H9 (cell line): Measurements from ENCODE around the gene NHS. TPM values are rescaled to one million over a fixed set of nuclear protein-coding genes. Genes with fewer than 3 reads are reported as not detected.

Source experiments
- DNase-seq: peaks from one replicate; pipeline ENCODE4 v3.0.0-alpha.2; 2017
- H2AFZ ChIP-seq: one replicate; pipeline ENCODE4 v1.6.1; 2013; ENCODE audit warnings: mild to moderate bottlenecking, low read length, control low read depth, moderate library complexity
- H2AK5ac ChIP-seq: 2 replicates; pipeline ENCODE4 v1.6.1; 2013; ENCODE audit warnings: low read length, control low read depth, mixed read lengths; ENCODE audit not compliant: insufficient read length
- H2BK120ac ChIP-seq: one replicate; pipeline ENCODE4 v1.6.1; 2013; ENCODE audit warnings: low read depth, mild to moderate bottlenecking, low read length, control low read depth, inconsistent platforms; ENCODE audit not compliant: poor library complexity, severe bottlenecking
- H2BK12ac ChIP-seq: 2 replicates; pipeline ENCODE4 v1.6.1; 2013; ENCODE audit warnings: low read length, control low read depth, mixed read lengths, low read depth; ENCODE audit not compliant: insufficient read length
- H2BK15ac ChIP-seq: 2 replicates; pipeline ENCODE4 v1.6.1; 2013; ENCODE audit warnings: low read depth, low read length, control low read depth
- H2BK20ac ChIP-seq: one replicate; pipeline ENCODE4 v1.6.1; 2013; ENCODE audit warnings: low read depth, mild to moderate bottlenecking, low read length, control low read depth, inconsistent platforms; ENCODE audit not compliant: poor library complexity, severe bottlenecking
- H2BK5ac ChIP-seq: 2 replicates; pipeline ENCODE4 v1.6.1; 2013; ENCODE audit warnings: low read length, control low read depth, mixed read lengths; ENCODE audit not compliant: insufficient read length
- H3K14ac ChIP-seq: 2 replicates; pipeline ENCODE4 v1.6.1; 2013; ENCODE audit warnings: low read length, control low read depth; ENCODE audit not compliant: insufficient read depth
- H3K18ac ChIP-seq: 2 replicates; pipeline ENCODE4 v1.6.1; 2013; ENCODE audit warnings: low read depth, mild to moderate bottlenecking, mixed read lengths, low read length, control low read depth; ENCODE audit not compliant: insufficient read length
- H3K23ac ChIP-seq: 2 replicates; pipeline ENCODE4 v1.6.1; 2013; ENCODE audit warnings: low read length, control low read depth, mixed read lengths, low read depth; ENCODE audit not compliant: insufficient read length
- H3K23me2 ChIP-seq: 2 replicates; pipeline ENCODE4 v1.6.1; 2013; ENCODE audit warnings: low read depth, mild to moderate bottlenecking, mixed read lengths, low read length, control low read depth; ENCODE audit not compliant: insufficient read length, poor library complexity, severe bottlenecking
- H3K27ac ChIP-seq: 2 replicates; pipeline ENCODE4 v1.5.1; 2013; ENCODE audit warnings: low read length, control low read depth, mixed read lengths, low read depth; ENCODE audit not compliant: insufficient read length
- H3K27me3 ChIP-seq: 2 replicates; pipeline ENCODE4 v1.6.1; 2013; ENCODE audit warnings: low read length, control low read depth, inconsistent platforms; ENCODE audit not compliant: insufficient read depth
- H3K4ac ChIP-seq: 2 replicates; pipeline ENCODE4 v1.6.1; 2013; ENCODE audit warnings: low read depth, mild to moderate bottlenecking, control low read depth, inconsistent platforms, low read length, moderate library complexity
- H3K4me1 ChIP-seq: 2 replicates; pipeline ENCODE4 v1.6.1; 2013; ENCODE audit warnings: low read length, control low read depth, inconsistent platforms; ENCODE audit not compliant: insufficient read depth
- H3K4me2 ChIP-seq: 2 replicates; pipeline ENCODE4 v1.6.1; 2013; ENCODE audit warnings: low read length, control low read depth, mixed read lengths; ENCODE audit not compliant: insufficient read length, insufficient read depth
- H3K56ac ChIP-seq: 2 replicates; pipeline ENCODE4 v1.6.1; 2013; ENCODE audit warnings: low read depth, mild to moderate bottlenecking, mixed read lengths, low read length, control low read depth; ENCODE audit not compliant: insufficient read length
- H3K79me1 ChIP-seq: 2 replicates; pipeline ENCODE4 v1.6.1; 2013; ENCODE audit warnings: low read depth, mild to moderate bottlenecking, moderate library complexity, low read length, control low read depth, inconsistent platforms; ENCODE audit not compliant: insufficient read depth, poor library complexity, severe bottlenecking
- H3K79me2 ChIP-seq: 2 replicates; pipeline ENCODE4 v1.6.1; 2013; ENCODE audit warnings: low read length, control low read depth, inconsistent platforms; ENCODE audit not compliant: insufficient read depth
- H3K9ac ChIP-seq: 2 replicates; pipeline ENCODE4 v1.6.1; 2013; ENCODE audit warnings: low read length, control low read depth, mixed read lengths; ENCODE audit not compliant: insufficient read length; ENCODE audit errors: extremely low read depth
- H3K9me3 ChIP-seq: one replicate; pipeline ENCODE4 v1.6.1; 2013; ENCODE audit warnings: low read depth, low read length, inconsistent platforms; ENCODE audit not compliant: control insufficient read depth
- H3T11ph ChIP-seq: one replicate; pipeline ENCODE4 v1.6.1; 2013; ENCODE audit warnings: mild to moderate bottlenecking, low read length, control low read depth, inconsistent platforms
- H4K20me1 ChIP-seq: one replicate; pipeline ENCODE4 v1.6.1; 2013; ENCODE audit not compliant: control insufficient read depth, insufficient read length, insufficient read depth
- H4K5ac ChIP-seq: 2 replicates; pipeline ENCODE4 v1.6.1; 2013; ENCODE audit warnings: low read depth, mild to moderate bottlenecking, mixed read lengths, low read length, control low read depth; ENCODE audit not compliant: insufficient read length
- H4K8ac ChIP-seq: replicated peaks from 2 replicates; pipeline ENCODE4 v1.6.1; 2013; ENCODE audit warnings: low read length, control low read depth, mixed read lengths, low read depth; ENCODE audit not compliant: insufficient read length
- H4K91ac ChIP-seq: 2 replicates; pipeline ENCODE4 v1.6.1; 2013; ENCODE audit warnings: low read depth, mild to moderate bottlenecking, moderate library complexity, mixed read lengths, low read length, control low read depth; ENCODE audit not compliant: insufficient read length
- H3K27ac Mint-ChIP-seq, 3 experiments: 2 replicates in 2 of 3; 3 replicates in 1 of 3; pipeline ENCODE4 v1.8.0; 2020 to 2021; ENCODE audit warnings: mixed read lengths in 3 of 3, mild to moderate bottlenecking in 1 of 3, moderate library complexity in 1 of 3
- H3K27me3 Mint-ChIP-seq: 2 replicates; pipeline ENCODE4 v1.8.0; 2021; ENCODE audit warnings: low read depth, mild to moderate bottlenecking, moderate library complexity, mixed read lengths
- H3K36me3 Mint-ChIP-seq, 3 experiments: 2 replicates in 2 of 3; 3 replicates in 1 of 3; pipeline ENCODE4 v1.8.0; 2020 to 2021; ENCODE audit warnings: low read depth in 3 of 3, mixed read lengths in 3 of 3; ENCODE audit not compliant: insufficient read depth in 1 of 3
- H3K4me1 Mint-ChIP-seq, 2 experiments: 2 replicates each; pipeline ENCODE4 v1.8.0; 2020; ENCODE audit warnings: mixed read lengths in 2 of 2
- H3K4me3 Mint-ChIP-seq, 2 experiments: 2 replicates in 1 of 2; 3 replicates in 1 of 2; pipeline ENCODE4 v1.8.0; 2020 to 2021; ENCODE audit warnings: mild to moderate bottlenecking in 2 of 2, mixed read lengths in 2 of 2, moderate library complexity in 1 of 2
- H3K9me3 Mint-ChIP-seq, 2 experiments: 2 replicates in 1 of 2; 3 replicates in 1 of 2; pipeline ENCODE4 v1.8.0; 2020; ENCODE audit warnings: mild to moderate bottlenecking in 2 of 2, mixed read lengths in 2 of 2, moderate library complexity in 1 of 2
- WGBS: extraction: QIAGEN DNeasy Blood & Tissue Kit; methylation state at CpG from one replicate; pipeline ENCODE4 v1.1.7; 2013; ENCODE audit warnings: missing lambda C conversion rate, low lambda C conversion rate, mixed read lengths; ENCODE audit not compliant: insufficient read length; ENCODE audit errors: extremely low coverage; 5-methylcytosine and 5-hydroxymethylcytosine counted together
- total RNA-seq: library from RNA; stranded (reverse); gene quantifications from 2 replicates; pipeline ENCODE4 v1.2.1, GENCODE V29; 2021
- TF ChIP-seq, protein P1 (sequence below): fragments of 200-600 bp; sonication (generic); conservative IDR thresholded peaks from 3 replicates; pipeline ENCODE4 v1.8.0; 2021; ENCODE audit warnings: antibody characterized with exemption, mild to moderate bottlenecking

NHS gene
- total RNA-seq, 1 experiment from 2014 or later = 8.7 TPM

DNA sequence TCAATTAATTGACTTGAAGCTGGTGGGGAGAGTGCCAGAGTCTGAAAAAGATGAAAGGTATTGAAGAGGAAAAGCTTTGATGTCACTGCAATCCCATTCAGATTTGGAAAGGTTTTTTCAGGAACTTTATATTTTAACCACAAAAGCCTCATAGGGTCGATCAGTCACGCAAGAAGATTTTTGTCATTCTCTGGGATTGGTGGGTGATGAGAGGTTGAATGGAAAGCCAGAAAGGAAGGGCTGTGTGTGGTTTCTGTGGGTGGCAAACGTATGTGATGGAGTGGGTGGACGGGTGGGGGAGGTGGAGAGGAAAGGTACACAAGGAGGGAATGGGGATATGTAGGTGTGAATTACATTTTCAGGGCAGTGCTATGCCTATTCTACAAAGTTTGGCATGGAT lies 188.5 kb downstream of the NHS start:
- Histone ChIP-seq H3K23me2 (no peaks in the 10 kb centered on the region), H4K91ac (no peak overlapping the region), H3T11ph (no peak overlapping the region), H2BK15ac (no peak overlapping the region), H2AFZ (no peak overlapping the region), H2BK20ac (no peak overlapping the region), H2BK12ac (no peak overlapping the region), H4K5ac (no peak overlapping the region), H2BK5ac (no peak overlapping the region), H3K23ac (no peak overlapping the region), H4K8ac (no peak overlapping the region), H3K9me3 (peaks cover 5% of the 10 kb centered on the region), H3K4me1 (peaks cover 3% of the 10 kb centered on the region; the same call in 1 of the 2 replicates), H3K27me3 (no peaks in the 10 kb centered on the region), H3K14ac (no peak overlapping the region), H2AK5ac (no peak overlapping the region), H3K4me2 (no peak overlapping the region), H3K4ac (no peak overlapping the region), H3K18ac (no peak overlapping the region), H4K20me1 (no peaks in the 10 kb centered on the region), H3K27ac (no peak overlapping the region), H2BK120ac (no peak overlapping the region), H3K56ac (no peak overlapping the region), H3K79me2 (no peaks in the 10 kb centered on the region), H3K79me1 (no peaks in the 10 kb centered on the region), H3K9ac (no peak overlapping the region)
- H3K4me3 Mint-ChIP-seq = no peak overlapping the region
- DNase-seq = no peak
- peaks cover 2% of the 10 kb centered on the region; the same call in 1 of the 2 replicates for H3K27me3 Mint-ChIP-seq
- peaks cover 39 to 40% of the 10 kb centered on the region in 2 experiments for H3K4me1 Mint-ChIP-seq
- no peak overlapping the region for H3K27ac Mint-ChIP-seq
- WGBS = no CpG with 5 or more reads among the region's 4 CpGs
- H3K9me3 Mint-ChIP-seq = no peaks in the 10 kb centered on the region; a peak in 1 of 5 replicates
- H3K36me3 Mint-ChIP-seq = no peaks in the 10 kb centered on the region
- TF ChIP-seq, protein P1, sequence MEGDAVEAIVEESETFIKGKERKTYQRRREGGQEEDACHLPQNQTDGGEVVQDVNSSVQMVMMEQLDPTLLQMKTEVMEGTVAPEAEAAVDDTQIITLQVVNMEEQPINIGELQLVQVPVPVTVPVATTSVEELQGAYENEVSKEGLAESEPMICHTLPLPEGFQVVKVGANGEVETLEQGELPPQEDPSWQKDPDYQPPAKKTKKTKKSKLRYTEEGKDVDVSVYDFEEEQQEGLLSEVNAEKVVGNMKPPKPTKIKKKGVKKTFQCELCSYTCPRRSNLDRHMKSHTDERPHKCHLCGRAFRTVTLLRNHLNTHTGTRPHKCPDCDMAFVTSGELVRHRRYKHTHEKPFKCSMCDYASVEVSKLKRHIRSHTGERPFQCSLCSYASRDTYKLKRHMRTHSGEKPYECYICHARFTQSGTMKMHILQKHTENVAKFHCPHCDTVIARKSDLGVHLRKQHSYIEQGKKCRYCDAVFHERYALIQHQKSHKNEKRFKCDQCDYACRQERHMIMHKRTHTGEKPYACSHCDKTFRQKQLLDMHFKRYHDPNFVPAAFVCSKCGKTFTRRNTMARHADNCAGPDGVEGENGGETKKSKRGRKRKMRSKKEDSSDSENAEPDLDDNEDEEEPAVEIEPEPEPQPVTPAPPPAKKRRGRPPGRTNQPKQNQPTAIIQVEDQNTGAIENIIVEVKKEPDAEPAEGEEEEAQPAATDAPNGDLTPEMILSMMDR = no peak
